Ascending aorta (tissue), 2 donors: Measurements from ENCODE around the gene INPP5A. TPM values are rescaled to one million over a fixed set of nuclear protein-coding genes. Genes with fewer than 3 reads are reported as not detected.

Experiments
- DNase-seq, 2 donors: peaks; one replicate each; pipeline ENCODE4 v3.0.0-alpha.2; 2019; ENCODE audit warnings: low spot score in 2 of 2
- H3K27ac ChIP-seq, 2 donors: fragments of 200-600 bp; sonication (generic); one replicate each; pipeline ENCODE4 v1.5.1; 2016 to 2017; ENCODE audit warnings: mild to moderate bottlenecking in 1 of 2
- H3K27me3 ChIP-seq: fragments of 200-600 bp; sonication (generic); one replicate; pipeline ENCODE4 v1.5.1; 2017
- H3K36me3 ChIP-seq, 2 donors: fragments of 200-600 bp; sonication (generic); one replicate each; pipeline ENCODE4 v1.5.1; 2016
- H3K4me1 ChIP-seq, 2 donors: fragments of 200-600 bp; sonication (generic); one replicate each; pipeline ENCODE4 v1.5.1; 2016 to 2017; ENCODE audit warnings: mild to moderate bottlenecking in 1 of 2
- H3K4me3 ChIP-seq, 2 donors: fragments of 200-600 bp; sonication (generic); one replicate each; pipeline ENCODE4 v1.5.1; 2016 to 2017; ENCODE audit warnings: mild to moderate bottlenecking in 1 of 2
- H3K9me3 ChIP-seq, 2 donors: fragments of 200-600 bp; sonication (generic); one replicate each; pipeline ENCODE4 v1.5.1; 2016
- CTCF ChIP-seq, 3 experiments: fragments of 200-600 bp in 2 of 3; fragments of 450-650 bp in 1 of 3; sonication (generic) in 2 of 3; IDR thresholded peaks; one replicate each; pipeline ENCODE4 v1.5.1; 2016 to 2019; ENCODE audit warnings: antibody characterized with exemption in 3 of 3, mild to moderate bottlenecking in 1 of 3, moderate library complexity in 1 of 3
- intact Hi-C: fragments of 100-400 bp; cut with DNase I; formaldehyde crosslinking; loops from one replicate; pipeline ENCODE4 v1.15.1; 2023
- total RNA-seq: library from RNA; depleted of rRNA; stranded (reverse); fragments of >200 nt; gene quantifications from one replicate; pipeline ENCODE4 v1.1.0, GENCODE V29; 2016

Gene INPP5A
- total RNA-seq, 1 donor from 2014 or later = 81.2 TPM

GRCh38 chr10:132799865-132800264, 262.3 kb downstream of the INPP5A start:
- Histone ChIP-seq H3K9me3 (peaks cover 0 to 7% of the 10 kb centered on the region in 2 donors), H3K27ac (no peak overlapping the region), H3K4me3 (no peak overlapping the region), H3K36me3 (no peaks in the 10 kb centered on the region), H3K27me3 (no peaks in the 10 kb centered on the region), H3K4me1 (no peaks in the 10 kb centered on the region)
- TF ChIP-seq CTCF (IDR thresholded peaks at IDR 0.05) = no peak
- intact Hi-C loops = no loop called here
- no peak for DNase-seq

GRCh38 chr10:132802048-132802447, 264.5 kb downstream of the INPP5A start:
- intact Hi-C loops = no loop called here
- no peak for TF ChIP-seq CTCF (IDR thresholded peaks at IDR 0.05)
- no peaks in the 10 kb centered on the region for H3K4me1 ChIP-seq
- peaks cover 0 to 7% of the 10 kb centered on the region in 2 donors for H3K9me3 ChIP-seq
- H3K27ac ChIP-seq = no peak overlapping the region
- DNase-seq = no peak
- H3K4me3 ChIP-seq = no peak overlapping the region
- H3K27me3 ChIP-seq = no peaks in the 10 kb centered on the region
- no peaks in the 10 kb centered on the region for H3K36me3 ChIP-seq

- TF ChIP-seq CTCF (IDR thresholded peaks at IDR 0.05) = no peak
- DNase-seq = no peak
- no peaks in the 10 kb centered on the region for H3K27me3 ChIP-seq
- no peaks in the 10 kb centered on the region for H3K4me1 ChIP-seq
- no peaks in the 10 kb centered on the region for H3K36me3 ChIP-seq
- no peak overlapping the region for H3K27ac ChIP-seq
- intact Hi-C loops = no loop called here
- no peak overlapping the region for H3K4me3 ChIP-seq
- peaks cover 0 to 7% of the 10 kb centered on the region in 2 donors for H3K9me3 ChIP-seq
These were observed 265.2 kb downstream of the INPP5A start for GRCh38 chr10:132802694-132803320.

GRCh38 chr10:132803416-132804210, 266.0 kb downstream of the INPP5A start:
- intact Hi-C loops = no loop called here
- Histone ChIP-seq H3K4me3 (no peak overlapping the region), H3K27ac (no peak overlapping the region), H3K27me3 (no peaks in the 10 kb centered on the region), H3K9me3 (peaks cover 0 to 7% of the 10 kb centered on the region in 2 donors), H3K36me3 (no peaks in the 10 kb centered on the region), H3K4me1 (no peaks in the 10 kb centered on the region)
- DNase-seq = no peak
- no peak for TF ChIP-seq CTCF (IDR thresholded peaks at IDR 0.05)

GRCh38 chr10:132804287-132804686, 266.7 kb downstream of the INPP5A start:
- TF ChIP-seq CTCF (IDR thresholded peaks at IDR 0.05) = no peak
- H3K27ac ChIP-seq = no peak overlapping the region
- no peak overlapping the region for H3K4me3 ChIP-seq
- no peaks in the 10 kb centered on the region for H3K27me3 ChIP-seq
- no peak for DNase-seq
- no peaks in the 10 kb centered on the region for H3K36me3 ChIP-seq
- no peaks in the 10 kb centered on the region for H3K4me1 ChIP-seq
- peaks cover 0 to 7% of the 10 kb centered on the region in 2 donors for H3K9me3 ChIP-seq
- intact Hi-C loops = no loop called here
